ENCODE results near the gene APBA1.
"Not testable (repeated sequence)": the region's sequence is repeated elsewhere in the genome, so short reads cannot be mapped to it uniquely, and the experiment has no call there.

The APBA1 gene

GRCh38 chr9:69470186-69470977 lies 201.8 kb downstream of the APBA1 start:
- DNase-seq = no peak

GRCh38 chr9:69469136-69469535 lies 203.0 kb downstream of the APBA1 start:
- DNase-seq = no peak

- no peak for DNase-seq
Measured at GRCh38 chr9:69468380-69468779, 203.8 kb downstream of the APBA1 start.

- no peak for DNase-seq
Measured at GRCh38 chr9:69466151-69466550, 206.0 kb downstream of the APBA1 start.

GRCh38 chr9:69465473-69465872 lies 206.7 kb downstream of the APBA1 start:
- DNase-seq = no peak

- no peak for DNase-seq
Measured at GRCh38 chr9:69463497-69464068, 208.6 kb downstream of the APBA1 start.

GRCh38 chr9:69462394-69462793 lies 209.8 kb downstream of the APBA1 start:
- DNase-seq = no peak

GRCh38 chr9:69461103-69461887 lies 210.9 kb downstream of the APBA1 start:
- no peak for DNase-seq

- DNase-seq = no peak
Measured at GRCh38 chr9:69460012-69460411, 212.2 kb downstream of the APBA1 start.

GRCh38 chr9:69458176-69458575 lies 214.0 kb downstream of the APBA1 start:
- no peak for DNase-seq

- no peak for DNase-seq
Measured at GRCh38 chr9:69456201-69456600, 216.0 kb downstream of the APBA1 start.

- DNase-seq = no peak
Measured at GRCh38 chr9:69455311-69455710, 216.9 kb downstream of the APBA1 start.

- no peak for DNase-seq
Measured at GRCh38 chr9:69454321-69454720, 217.8 kb downstream of the APBA1 start.

- no peak for DNase-seq
Measured at GRCh38 chr9:69453746-69454145, 218.4 kb downstream of the APBA1 start.

GRCh38 chr9:69452110-69452782 lies 219.9 kb downstream of the APBA1 start:
- no peak for DNase-seq

GRCh38 chr9:69446496-69446895 lies 225.7 kb downstream of the APBA1 start:
- DNase-seq = no peak

- DNase-seq = no peak
Measured at GRCh38 chr9:69445251-69445650, 226.9 kb downstream of the APBA1 start.

- no peak for DNase-seq
Measured at GRCh38 chr9:69444791-69445190, 227.4 kb downstream of the APBA1 start.

GRCh38 chr9:69444021-69444420 lies 228.2 kb downstream of the APBA1 start:
- DNase-seq = no peak

GRCh38 chr9:69443178-69443577 lies 229.0 kb downstream of the APBA1 start:
- DNase-seq = no peak

- DNase-seq = no peak
Measured at GRCh38 chr9:69442486-69442885, 229.7 kb downstream of the APBA1 start.

GRCh38 chr9:69440254-69440955 lies 231.8 kb downstream of the APBA1 start:
- DNase-seq = not testable (repeated sequence)

- DNase-seq = not testable (repeated sequence)
Measured at GRCh38 chr9:69439654-69440053, 232.5 kb downstream of the APBA1 start.

All from retina (tissue), 1 donor.